ENCODE results near the gene PRKCQ.

PRKCQ gene

GRCh38 chr10:6567884-6568283 is 12.2 kb downstream of the PRKCQ start:
- no peak for DNase-seq (ENCODE audit: low read depth, low spot score)

GRCh38 chr10:6567203-6567703 is 12.8 kb downstream of the PRKCQ start:
- DNase-seq (ENCODE audit: low read depth, low spot score), result no peak

GRCh38 chr10:6565588-6565987 is 14.5 kb downstream of the PRKCQ start:
- DNase-seq (ENCODE audit: low read depth, low spot score), result no peak

GRCh38 chr10:6564367-6564766 is 15.7 kb downstream of the PRKCQ start:
- no peak for DNase-seq (ENCODE audit: low read depth, low spot score)

- DNase-seq (ENCODE audit: low read depth, low spot score), result no peak
Measured at GRCh38 chr10:6563731-6564130, 16.3 kb downstream of the PRKCQ start.

- DNase-seq (ENCODE audit: low read depth, low spot score), result peak; percentile 27
Measured at GRCh38 chr10:6563075-6563474, 17.0 kb downstream of the PRKCQ start.

GRCh38 chr10:6562221-6562620 is 17.9 kb downstream of the PRKCQ start:
- no peak for DNase-seq (ENCODE audit: low read depth, low spot score)

- no peak for DNase-seq (ENCODE audit: low read depth, low spot score)
Measured at GRCh38 chr10:6561552-6561951, 18.5 kb downstream of the PRKCQ start.

GRCh38 chr10:6558759-6559461 is 21.2 kb downstream of the PRKCQ start:
- no peak for DNase-seq (ENCODE audit: low read depth, low spot score)

GRCh38 chr10:6558272-6558671 is 21.8 kb downstream of the PRKCQ start:
- no peak for DNase-seq (ENCODE audit: low read depth, low spot score)

- no peak for DNase-seq (ENCODE audit: low read depth, low spot score)
Measured at GRCh38 chr10:6553937-6554336, 26.1 kb downstream of the PRKCQ start.

- no peak for DNase-seq (ENCODE audit: low read depth, low spot score)
Measured at GRCh38 chr10:6543431-6544005, 36.6 kb downstream of the PRKCQ start.

- no peak for DNase-seq (ENCODE audit: low read depth, low spot score)
Measured at GRCh38 chr10:6542999-6543430, 37.1 kb downstream of the PRKCQ start.

- no peak for DNase-seq (ENCODE audit: low read depth, low spot score)
Measured at GRCh38 chr10:6539833-6540232, 40.2 kb downstream of the PRKCQ start.

GRCh38 chr10:6537770-6538169 is 42.3 kb downstream of the PRKCQ start:
- no peak for DNase-seq (ENCODE audit: low read depth, low spot score)

- DNase-seq (ENCODE audit: low read depth, low spot score), result no peak
Measured at GRCh38 chr10:6536102-6536501, 44.0 kb downstream of the PRKCQ start.

- DNase-seq (ENCODE audit: low read depth, low spot score), result no peak
Measured at GRCh38 chr10:6535156-6535764, 44.8 kb downstream of the PRKCQ start.

GRCh38 chr10:6532321-6532720 is 47.8 kb downstream of the PRKCQ start:
- DNase-seq (ENCODE audit: low read depth, low spot score), result no peak

GRCh38 chr10:6530966-6531365 is 49.1 kb downstream of the PRKCQ start:
- DNase-seq (ENCODE audit: low read depth, low spot score), result no peak

- peak; percentile 27 for DNase-seq (ENCODE audit: low read depth, low spot score)
Measured at GRCh38 chr10:6530211-6530840, 49.8 kb downstream of the PRKCQ start.

- no peak for DNase-seq (ENCODE audit: low read depth, low spot score)
Measured at GRCh38 chr10:6528198-6528950, 51.7 kb downstream of the PRKCQ start.
